MV-4-11 (cell line): ENCODE measurements around the gene ATP2A2.
"Not testable (repeated sequence)": the region's sequence is repeated elsewhere in the genome, so short reads cannot be mapped to it uniquely, and the experiment has no call there.

ENCODE experiments used
- DNase-seq: peaks from one replicate; lab custom pipeline; 2025; lab: John Stamatoyannopoulos, UW

Gene ATP2A2

DNA sequence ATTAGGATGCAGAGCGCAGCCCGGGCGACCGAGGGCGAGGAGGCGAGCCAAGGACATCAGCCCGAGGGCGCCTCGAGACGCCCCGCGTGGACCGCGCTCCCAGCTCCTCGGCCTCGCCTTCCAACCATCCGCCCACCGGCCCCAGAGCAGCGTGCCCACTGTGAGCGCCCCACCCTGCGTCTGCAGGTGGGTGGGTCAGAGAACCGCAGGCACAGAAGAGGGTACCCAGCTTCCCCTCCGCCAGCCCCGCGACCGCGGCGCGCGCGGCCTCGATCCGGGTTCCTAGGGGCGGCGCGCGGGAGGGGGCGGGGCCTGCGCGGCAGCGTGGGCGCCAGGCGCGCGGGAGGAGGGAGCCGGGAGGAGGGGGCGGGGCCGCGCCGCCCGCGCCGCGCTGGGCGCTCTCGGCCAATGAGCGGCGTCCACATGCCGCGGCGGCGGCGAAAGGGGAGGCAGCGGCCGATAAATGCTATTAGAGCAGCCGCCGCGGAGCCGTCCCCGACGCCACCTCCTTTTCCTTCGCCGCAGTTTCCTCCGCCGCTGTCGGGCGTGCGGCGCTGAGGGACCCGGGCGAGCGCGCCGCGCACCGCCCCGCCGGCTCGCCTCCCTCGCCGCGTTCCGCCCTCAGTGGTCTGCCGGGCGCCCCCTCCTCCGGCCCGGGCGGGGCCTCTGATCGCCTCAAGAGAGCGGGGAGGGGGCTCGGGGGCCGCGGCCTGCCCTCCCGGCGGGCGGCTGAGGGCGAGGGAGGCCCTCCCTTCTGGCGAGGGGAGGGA, at the start of gene ATP2A2:
Gene ATP2A2 (plus strand): TSS at position 469 of the 770 bp plus-strand sequence. CDS start 543 bp downstream, outside the sequence.
- DNase-seq: peak; percentile 81

DNA sequence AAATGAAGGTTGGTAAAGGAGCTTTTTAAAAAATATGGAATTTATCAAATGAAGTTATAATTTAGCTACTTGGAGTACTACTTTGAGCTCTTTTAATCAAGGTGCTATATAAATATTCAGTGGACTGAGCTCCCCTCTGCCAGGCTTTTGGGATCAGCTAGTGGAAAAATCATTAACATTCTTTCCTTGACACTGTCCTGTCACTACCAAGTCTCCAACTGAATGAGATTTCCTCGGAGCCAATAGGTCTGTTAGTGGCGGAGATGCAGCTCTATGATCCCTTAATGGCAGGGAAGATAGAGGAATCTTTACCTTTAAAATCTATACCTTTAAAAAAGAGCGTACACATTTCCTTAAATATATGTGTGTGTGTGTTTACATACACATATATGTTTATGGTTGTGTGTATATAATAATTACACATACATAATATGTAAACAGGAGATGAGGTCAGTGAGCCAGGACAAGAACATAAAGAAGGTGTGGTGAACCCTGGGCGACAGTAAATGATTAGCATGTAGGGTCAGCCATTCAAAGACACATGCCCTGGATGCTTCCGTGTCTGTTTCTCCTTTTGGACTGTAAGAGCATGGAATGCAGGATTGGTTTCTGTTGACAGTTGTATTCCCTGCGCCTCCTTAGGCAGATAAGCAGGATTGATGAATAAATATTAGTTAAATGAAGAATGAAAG, 47.7 kb upstream of the ATP2A2 start:
- DNase-seq: no peak

DNA sequence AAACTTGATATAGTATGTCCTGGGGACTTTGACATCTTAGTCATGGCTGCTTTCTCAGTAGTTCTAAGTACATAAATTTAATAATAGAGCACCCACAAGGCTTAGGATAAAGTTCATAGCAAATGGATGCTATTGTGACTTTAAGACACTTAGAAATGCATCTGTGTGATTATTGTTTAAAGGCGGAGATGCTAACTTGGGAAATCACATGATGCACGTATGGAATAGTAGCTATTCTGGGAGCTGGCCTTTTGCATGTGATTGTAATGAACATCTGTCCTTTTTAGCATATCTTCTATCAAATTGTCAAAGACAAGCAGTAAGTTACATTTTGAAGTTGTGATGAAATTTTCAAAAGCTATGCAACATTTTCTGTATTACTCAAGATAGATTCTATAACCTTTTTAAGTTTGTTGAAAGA, 46.7 kb upstream of the ATP2A2 start:
- DNase-seq: peak; percentile 80

DNA sequence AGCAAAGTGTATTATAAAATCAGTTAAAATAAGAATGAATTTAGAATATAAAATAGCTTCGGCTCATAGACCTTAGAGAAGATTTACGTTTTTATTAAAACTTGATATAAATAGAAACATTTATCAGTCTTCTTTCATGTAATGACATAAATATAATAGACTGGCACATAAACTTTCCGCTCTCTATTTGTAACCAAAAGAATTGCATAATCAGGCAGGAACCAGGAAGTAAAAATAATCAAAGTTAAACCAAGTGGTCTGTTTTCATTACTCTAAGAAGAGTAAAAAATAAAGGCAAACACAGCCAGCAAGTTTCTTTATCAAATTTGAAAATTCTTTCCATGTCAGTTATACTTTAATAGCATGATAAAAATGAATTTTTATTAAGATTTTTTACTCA, 46.3 kb upstream of the ATP2A2 start:
- DNase-seq: peak; percentile 75

DNA sequence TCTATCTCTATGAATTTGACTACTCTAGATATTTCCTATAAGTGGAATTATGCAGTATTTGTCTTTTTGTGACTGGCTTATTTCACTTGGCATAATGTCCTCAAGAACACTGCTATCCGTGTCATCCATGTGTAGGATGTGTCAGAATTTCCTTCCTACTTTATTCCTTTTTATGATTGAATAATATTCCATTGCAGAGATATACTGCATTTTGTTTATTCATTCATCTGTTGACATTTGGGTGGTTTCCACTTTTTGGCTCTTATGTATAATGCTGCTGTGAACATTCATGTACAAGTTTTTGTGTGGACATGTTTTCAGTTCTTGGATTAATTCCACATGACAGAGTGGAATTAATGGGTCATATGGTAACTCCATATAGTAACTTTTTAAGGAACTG, 45.7 kb upstream of the ATP2A2 start:
- DNase-seq: no peak

DNA sequence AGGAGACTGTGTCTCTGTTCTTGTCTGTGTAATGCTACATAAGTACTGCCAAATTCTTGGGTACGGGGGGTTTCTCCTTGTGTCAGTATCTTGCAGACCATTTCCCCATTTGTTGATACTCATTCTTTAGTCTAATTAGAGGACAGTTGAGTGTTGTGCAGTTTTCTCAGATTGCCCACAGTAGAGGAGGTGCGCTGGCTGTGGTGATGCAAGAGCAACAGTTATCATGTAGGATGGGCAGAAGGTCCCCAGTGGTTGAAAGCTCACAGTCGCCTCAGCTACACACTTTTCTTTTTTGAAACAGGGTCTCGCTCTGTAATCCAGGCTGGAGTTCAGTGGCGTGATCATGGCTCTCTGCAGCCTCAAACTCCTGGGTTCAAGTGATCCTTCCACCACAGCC, 37.8 kb upstream of the ATP2A2 start:
- DNase-seq: peak; percentile 45

DNA sequence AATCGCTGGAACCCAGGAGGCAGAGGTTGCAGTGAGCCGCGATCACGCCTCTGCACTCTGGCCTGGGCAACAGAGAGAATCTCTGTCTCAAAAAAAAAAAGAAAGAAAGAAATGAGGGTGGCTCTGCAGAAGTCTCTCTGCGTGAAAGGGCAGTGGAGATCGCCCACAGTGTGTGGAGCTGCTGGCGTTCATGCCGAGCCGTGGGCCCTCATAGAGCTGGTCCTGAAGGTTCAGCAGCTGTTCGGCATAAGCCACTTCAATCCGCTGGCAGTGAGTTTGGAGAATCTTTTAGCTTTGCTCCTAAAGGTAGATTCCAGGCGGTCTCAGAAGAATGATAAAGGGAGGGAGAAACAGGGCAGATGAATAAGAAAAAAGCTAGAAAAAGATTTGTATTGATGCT, 36.7 kb upstream of the ATP2A2 start:
- no peak for DNase-seq

DNA sequence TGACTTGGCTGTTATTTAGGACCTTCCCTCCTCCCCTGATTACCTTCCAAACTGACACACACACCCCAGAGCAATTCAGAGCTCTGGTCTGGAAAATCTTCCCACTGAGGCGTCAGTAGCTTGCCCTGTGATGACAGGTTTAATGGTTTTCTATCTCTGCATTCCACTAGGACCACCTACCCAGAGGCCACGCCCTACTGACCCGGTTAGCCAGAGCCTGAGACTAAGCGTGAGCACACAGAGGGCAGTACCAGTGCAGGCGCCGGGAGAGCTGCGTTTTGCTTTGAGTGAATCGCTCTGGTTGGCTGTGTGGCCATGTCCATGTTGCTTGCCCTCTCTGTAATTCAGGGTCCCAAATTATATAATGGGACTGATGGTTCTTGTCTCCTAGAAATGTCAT, 36.2 kb upstream of the ATP2A2 start:
- no peak for DNase-seq

DNA sequence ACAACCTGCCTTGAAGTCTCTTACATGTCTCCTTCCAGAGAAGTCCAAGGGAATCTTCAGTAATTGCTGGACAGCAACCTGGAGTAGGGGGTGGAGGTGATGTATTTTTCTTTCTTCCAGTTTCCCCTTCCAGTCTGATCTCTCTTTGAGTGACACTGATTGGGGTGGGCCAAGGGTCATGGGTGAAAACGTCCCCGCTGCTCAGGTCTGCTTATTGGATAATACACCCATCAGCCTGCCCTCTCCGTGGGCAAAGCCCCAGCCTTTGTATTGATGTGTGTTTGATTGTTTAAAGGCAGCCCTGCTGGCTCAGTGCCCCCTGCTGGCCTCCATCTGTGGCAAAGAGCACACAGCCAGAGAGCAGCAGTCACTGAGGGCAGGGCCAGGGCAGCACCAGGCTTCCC, 35.7 kb upstream of the ATP2A2 start:
- peak; percentile 36 for DNase-seq

DNA sequence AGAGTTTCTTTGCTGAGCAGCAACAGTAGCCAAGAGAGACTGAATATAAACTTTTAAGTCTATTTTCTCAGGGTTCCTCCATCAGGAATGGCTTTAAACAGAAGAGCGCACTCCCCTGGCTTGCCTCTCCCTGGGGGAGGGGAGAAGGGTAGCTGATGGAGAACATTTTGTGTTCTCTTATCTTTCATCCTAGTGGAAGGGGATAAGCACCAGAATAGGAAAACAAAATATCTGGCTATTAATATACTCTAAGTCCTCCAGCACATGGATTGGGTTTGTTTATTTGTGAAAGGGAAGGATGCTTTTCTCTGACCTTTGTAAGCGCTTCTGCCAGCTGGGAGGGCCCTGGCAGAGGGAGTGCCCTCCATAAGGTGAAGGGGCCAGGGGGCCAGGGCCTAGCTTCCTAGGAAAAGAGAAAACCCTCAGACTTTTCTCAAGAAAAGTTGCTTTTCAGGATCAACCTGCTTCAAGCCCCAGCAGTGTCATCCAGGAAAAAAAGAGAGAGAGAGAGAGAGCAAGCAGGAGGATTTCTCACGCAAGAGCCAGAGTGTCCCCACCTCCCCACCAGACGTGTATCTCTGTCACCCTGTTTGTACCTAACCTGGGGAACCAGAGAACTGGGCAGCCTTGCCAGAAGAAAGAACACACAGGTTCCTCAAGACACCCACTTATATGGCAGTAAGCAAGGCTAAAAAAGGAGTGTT, 34.3 kb upstream of the ATP2A2 start:
- no peak for DNase-seq

DNA sequence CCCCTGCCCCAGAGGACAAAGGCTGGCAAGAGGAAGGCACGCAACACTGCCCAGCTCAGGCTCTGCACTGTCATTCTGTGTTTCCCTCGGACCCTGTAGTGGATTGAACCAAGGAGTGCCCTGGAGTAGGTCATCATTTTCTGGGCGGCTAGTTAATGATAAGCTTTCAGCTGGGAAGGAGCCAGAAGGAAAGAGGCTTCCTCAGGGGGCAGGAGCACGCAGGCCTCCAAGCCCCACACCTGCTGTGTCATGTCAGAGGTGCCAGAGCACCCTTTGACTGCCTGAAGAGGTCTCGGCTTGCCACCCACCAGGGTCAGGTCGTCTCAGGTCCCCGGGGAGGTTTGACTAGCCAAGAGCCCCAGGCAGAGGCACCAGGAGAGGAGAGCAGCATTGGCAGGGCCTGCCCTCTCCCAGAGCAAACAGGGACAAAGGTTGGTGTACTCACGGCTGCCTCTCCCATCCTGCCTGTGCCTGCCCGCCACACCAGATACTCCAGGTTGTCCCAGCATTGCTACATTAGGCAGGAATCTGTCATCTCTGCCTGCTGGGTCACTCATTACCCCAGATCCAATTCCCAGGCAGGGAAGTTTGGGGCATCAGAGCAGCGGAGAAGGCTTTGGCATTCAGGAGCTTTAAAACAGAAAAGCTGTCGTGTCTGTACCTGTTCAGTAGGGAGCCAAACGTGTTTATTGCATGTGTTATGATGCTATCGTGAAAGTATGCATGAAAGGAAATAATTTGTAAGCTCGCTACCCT, 33.5 kb upstream of the ATP2A2 start:
- DNase-seq: no peak

DNA sequence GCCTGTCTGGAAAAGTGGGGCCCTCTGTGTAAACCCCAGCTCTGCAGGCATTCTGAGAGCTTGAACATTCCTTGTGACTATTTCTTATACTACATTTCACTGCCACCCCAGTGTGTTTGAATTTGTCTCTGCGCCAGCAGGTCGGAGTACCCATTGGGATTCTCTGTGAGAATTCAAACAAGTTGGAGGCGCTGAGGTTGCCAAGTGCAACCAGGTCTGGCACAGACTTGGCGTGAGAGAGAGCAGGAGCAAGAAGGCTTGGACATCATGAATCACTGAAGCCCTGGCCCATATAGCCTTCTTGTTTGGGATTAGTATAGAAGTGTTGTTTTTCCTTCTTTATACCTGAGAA, 33.0 kb upstream of the ATP2A2 start:
- DNase-seq: no peak

DNA sequence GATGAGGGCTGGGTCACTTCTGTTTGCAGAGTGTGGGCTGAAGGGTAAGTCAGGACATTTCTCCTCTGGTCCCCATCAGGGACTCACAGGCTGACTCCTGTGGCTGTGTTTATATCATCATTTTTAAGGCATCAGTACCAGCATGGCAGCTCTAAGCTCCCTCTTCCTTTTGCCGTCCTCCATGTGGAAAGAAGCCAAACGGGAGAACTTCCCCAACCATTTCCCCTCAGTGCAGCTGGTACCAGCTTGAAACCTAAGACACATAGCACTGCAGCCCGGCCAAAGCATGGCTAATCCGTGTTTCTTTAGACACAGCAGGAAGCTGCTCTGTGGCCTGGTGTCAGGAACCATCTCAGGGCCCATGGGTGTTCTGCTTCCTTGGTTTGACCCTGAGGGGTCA, 31.9 kb upstream of the ATP2A2 start:
- DNase-seq: peak; percentile 51

DNA sequence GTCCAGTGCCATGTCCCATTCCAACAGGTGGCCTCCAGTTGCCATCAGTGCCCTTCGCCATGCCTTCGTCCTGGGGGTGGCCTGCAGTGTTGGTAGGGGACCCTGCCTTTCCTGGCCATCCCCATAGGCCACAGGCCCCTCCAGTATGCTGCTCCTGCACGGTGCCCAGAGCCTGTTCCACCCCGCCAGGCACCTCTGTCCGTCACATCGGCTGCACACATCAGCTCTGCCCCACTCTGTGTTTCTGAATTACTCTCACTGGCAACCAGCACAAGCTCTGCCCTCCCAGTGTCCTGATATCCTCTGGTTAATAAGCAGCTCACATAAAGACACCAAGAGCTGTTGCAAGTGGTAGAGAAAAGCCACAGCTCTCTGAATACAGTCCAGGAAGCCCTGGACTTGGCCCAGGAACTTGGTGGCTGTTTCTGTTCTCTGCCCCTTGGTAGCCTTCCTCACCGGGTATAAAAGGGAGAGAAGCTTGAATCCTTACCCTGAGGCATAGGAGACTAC, 31.3 kb upstream of the ATP2A2 start:
- peak; percentile 16 for DNase-seq

DNA sequence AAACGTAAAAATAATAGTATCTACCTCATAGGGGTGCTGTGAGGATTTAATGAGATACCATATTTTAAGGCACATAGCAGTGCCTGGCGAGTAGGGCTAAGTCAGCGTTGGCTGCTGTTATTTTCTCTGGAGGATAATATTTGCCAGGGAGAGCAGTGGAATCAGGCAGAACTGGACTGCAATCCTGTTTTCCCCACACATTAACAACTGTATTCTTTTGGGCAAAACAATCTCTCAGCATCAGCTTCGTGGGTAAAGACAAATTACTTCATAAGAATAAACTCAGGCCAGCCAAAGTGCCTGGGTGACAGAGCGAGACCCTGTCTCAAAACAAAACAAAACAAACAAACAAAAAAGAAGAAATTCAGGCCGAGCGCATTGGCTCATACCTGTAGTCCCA, 29.7 kb upstream of the ATP2A2 start:
- no peak for DNase-seq

DNA sequence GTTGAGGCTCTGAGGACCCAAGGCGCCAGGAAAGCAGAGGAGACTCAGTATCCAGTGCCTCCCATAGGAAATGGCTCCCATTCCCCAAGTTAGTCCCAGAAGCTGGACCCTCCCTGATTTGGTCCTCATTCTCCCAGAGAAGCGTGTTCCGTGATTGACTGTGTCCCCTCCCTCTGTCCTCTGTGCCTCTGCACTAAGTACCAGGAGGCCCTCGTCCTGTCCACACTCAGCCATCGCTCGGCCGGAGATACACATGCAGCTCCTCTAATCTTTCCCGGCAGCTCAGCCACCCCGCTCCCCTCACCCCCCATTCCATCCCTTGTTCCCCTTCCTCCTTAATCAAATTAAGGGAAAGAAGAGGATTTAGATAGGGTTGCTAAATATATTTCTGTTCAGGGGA, 28.3 kb upstream of the ATP2A2 start:
- no peak for DNase-seq

DNA sequence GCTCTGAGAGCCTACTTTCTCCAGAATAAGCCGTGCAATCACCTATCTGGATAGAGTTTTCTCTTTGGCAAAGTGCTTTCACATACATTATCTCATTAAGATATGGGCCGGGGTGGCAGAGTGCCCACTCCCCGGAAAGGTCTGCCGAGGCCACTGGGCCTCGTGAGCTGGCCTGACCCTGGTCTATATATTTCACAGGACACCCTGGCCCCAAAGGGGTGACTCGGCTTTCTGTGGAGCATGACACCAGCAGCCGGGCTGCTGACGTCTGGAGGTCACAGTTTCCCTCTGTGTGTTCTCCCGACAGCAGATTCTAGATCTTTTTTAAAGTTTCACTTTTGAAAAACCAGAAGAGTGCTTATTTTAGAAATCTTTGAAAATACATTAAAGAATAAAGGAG, 27.9 kb upstream of the ATP2A2 start:
- DNase-seq: no peak

DNA sequence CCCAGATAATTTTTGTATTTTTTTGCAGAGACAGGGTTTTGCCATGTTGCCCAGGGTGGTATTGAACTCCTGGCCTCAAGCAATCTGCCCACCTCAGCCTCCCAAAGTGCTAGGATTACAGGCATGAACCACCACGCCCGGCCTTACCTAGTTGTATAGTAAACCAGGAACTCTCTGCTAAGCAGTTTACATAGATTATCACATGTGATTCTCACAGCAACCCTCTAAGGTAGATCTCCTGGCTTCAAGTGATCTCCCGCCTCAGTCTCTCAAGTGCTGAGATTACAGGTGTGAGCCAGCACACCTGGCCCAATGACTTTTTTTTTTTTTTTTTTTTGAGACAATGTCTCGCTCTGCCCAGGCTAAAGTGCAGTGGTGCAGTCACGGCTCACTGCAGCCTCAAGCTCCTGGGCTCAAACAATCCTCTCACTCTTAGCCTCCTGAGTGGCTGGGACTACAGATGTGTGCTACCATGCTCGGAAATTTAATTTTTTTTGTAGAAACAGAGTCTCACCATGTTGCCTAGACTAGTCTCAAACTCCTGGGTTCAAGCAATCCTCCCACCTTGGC, 26.0 kb upstream of the ATP2A2 start:
- DNase-seq: no peak

DNA sequence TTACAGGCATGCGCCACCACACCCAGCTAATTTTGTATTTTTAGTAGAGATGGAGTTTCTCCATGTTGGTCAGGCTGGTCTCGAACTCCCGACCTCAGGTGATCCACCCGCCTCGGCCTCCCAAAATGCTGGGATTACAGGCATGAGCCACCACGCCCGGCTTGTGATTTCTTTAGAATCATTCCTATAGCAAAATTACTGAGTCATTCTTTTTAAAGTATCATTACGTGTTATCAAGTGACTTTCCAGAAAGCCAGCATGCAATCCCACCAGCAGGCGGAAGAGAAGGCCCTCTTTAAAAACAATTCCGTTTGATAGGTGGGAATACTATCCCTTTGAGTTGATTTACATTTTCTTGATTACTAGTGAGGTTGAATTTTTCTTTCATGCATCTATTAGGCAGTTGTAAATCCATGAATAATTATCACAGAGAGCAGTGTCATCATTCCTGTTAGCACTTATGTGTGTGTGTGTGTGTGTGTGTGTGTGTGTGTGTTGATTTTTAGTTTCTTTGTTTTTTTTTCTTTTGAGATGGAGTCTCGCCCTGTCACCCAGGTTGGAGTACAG, 25.1 kb upstream of the ATP2A2 start:
- DNase-seq: not testable (repeated sequence)

DNA sequence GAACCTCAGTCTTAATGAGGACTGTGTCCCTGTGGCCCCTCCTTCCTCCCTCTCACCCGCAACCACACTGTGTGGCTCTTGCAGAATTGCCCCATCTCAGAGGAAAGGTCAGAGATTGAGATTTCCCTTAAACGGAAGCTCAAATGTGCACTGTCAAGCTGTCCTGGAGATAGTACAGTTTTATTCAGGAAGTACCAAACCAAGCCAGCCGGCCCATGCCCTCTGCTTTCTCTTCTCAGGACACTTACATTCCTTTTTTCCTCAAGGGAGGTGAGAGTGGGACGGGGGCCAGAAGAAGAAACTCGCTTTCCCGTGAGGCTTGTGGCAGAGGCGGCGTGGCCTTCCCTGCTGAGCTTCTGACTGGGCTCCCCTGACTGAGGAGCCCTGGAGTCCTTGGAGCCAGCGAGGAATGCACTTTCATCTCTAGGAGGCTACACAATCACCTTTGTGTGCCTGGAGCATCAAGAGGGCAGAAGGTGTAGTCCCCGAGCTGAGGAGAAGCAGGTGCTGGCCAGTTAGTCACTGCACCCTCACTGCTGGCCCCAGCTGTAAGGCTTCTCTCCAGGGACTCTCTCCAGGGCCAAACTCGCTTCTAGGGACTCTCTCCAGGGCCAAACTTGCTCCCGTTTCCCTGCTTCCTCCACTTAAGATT, 24.1 kb upstream of the ATP2A2 start:
- DNase-seq: peak; percentile 88

DNA sequence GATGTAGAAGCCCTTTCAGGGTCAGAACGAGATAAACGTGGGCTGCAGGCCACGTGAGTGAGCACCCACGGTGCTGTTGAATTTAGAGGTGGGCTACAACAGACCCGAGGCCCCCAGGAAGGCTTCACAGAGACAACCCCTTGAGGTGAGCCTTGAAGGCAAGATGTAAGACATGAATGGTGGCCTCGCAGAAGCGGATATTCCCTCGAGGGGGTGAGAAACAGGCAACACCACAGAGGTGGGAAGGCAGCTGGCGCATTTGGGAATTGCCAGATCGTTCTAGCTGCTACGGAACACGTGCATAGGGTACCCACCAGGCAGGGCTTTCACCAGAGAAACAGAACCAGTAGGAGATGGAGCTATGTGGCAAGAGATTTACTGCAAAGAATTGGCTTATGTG, 22.6 kb upstream of the ATP2A2 start:
- no peak for DNase-seq
